ENCODE data around the gene CYB561. TPM values are rescaled to one million over a fixed set of nuclear protein-coding genes. Genes with fewer than 3 reads are reported as not detected.

CYB561 gene
- total and polyA plus RNA-seq, 10 of the 15 experiments (the other 5 are each of a cell fraction or from before 2014, with no cell fraction given): 0.52 to 6.9 (median 2.5) TPM

DNA sequence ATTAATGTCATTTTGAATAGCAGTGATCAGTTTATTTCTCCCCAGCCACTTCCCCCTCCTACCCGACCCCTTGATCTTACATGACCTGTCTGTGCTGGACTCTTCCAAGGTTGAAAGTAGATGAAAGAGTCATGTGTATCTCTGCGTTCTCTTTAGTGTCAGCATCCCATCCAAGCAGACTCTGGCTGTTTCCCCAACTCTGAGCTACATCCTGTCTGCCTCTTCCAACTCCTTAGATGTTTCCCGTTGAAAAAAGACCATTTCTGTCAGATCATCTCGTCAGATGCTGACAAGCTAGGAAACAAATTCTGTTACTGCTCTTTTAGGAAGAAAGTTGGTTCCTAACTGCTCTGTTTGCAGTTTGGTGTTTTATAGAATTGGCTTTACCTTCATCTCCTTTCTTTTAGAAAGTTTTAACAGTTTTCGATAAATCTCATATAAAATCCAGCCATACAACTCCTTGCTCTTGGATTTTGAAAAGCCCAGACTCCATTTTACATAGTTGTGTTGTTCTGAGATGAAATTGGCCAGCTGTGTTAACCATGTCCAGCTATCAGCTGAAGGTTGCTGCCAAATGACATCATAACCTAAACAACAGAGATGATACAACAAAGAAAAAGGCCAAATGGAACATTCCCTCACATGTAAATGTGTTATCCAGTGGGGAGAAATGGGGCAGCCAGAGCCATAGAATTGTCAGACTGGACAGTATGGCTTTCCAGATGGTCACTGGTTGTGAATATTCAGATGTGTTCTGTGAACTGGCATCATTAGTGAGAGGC is 43.5 kb downstream of the CYB561 start:
- intact Hi-C loops (cut with micrococcal nuclease; ENCODE audit: unreplicated experiment) (no loop called here), in situ Hi-C loops (cut with MboI) (loop anchor here (10.0 kb wide), 1 partner anchor 708 kb away; no protein-coding TSS in a partner anchor)
- no peak overlapping the region for H2AFZ ChIP-seq (ENCODE audit: control insufficient read depth, low read depth, low read length)
- BruUV-seq (replicated peaks): no TSS peak
- no peaks in the 10 kb centered on the region for H3K4me1 ChIP-seq (ENCODE audit: control insufficient read depth, insufficient read depth, low read length)
- SMC1A ChIA-PET (ENCODE audit: uncharacterized antibody, unreplicated experiment): no interaction called here
- H3K79me2 ChIP-seq (ENCODE audit: control insufficient read depth, insufficient read depth, low read length): no peaks in the 10 kb centered on the region
- RAD21 ChIA-PET (ENCODE audit: unreplicated experiment): no interaction called here
- no peak overlapping the region for H3K9ac ChIP-seq (ENCODE audit: control insufficient read depth, insufficient read depth, low read length)
- no peak overlapping the region for H3K4me2 ChIP-seq (ENCODE audit: control insufficient read depth, insufficient read depth)
- H3K9me3 ChIP-seq (replicated peaks; ENCODE audit: control insufficient read depth, insufficient read depth, low read length): no peaks in the 10 kb centered on the region
- WGBS (ENCODE audit: insufficient coverage, insufficient replicate concordance, low lambda C conversion rate, missing lambda C conversion rate): 16% methylated on average over 5 of the region's 5 CpGs
- ATAC-seq (no peak), DNase-seq (ENCODE audit: low read depth, low spot score) (no peak), FAIRE-seq (no peak)
- no peaks in the 10 kb centered on the region for H3K36me3 ChIP-seq (ENCODE audit: control insufficient read depth in 2 of 2, insufficient read depth in 2 of 2, low read length in 1 of 2)
- H3K27ac ChIP-seq (ENCODE audit: control insufficient read depth, insufficient read depth): no peak overlapping the region
- peaks cover 0 to 6% of the 10 kb centered on the region in 2 experiments; a peak in 2 of 4 replicates for H3K27me3 ChIP-seq (replicated peaks in 1 of 2; ENCODE audit: control insufficient read depth in 2 of 2, insufficient read depth in 2 of 2, low read length in 1 of 2)
- POLR2A ChIA-PET: no interaction called here
- H4K20me1 ChIP-seq (ENCODE audit: control insufficient read depth, insufficient read depth): no peaks in the 10 kb centered on the region
- H3K4me3 ChIP-seq: no peak overlapping the region
- no peak for TF ChIP-seq CHD1 (IDR thresholded peaks at IDR 0.05; ENCODE audit: low read depth, low read length)
- no peak for TF ChIP-seq HDGF (IDR thresholded peaks at IDR 0.05)
- no peak for TF ChIP-seq SREBF2 (IDR thresholded peaks at IDR 0.05; ENCODE audit: low read length)
- no peak for TF ChIP-seq RAD51 (IDR thresholded peaks at IDR 0.05)
- TF ChIP-seq, protein P1, sequence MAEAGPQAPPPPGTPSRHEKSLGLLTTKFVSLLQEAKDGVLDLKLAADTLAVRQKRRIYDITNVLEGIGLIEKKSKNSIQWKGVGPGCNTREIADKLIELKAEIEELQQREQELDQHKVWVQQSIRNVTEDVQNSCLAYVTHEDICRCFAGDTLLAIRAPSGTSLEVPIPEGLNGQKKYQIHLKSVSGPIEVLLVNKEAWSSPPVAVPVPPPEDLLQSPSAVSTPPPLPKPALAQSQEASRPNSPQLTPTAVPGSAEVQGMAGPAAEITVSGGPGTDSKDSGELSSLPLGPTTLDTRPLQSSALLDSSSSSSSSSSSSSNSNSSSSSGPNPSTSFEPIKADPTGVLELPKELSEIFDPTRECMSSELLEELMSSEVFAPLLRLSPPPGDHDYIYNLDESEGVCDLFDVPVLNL (IDR thresholded peaks at IDR 0.05; ENCODE audit: low read depth, low read length): no peak
- CTCF ChIA-PET: interaction anchor here (0.8 to 2.0 kb wide), 2 partner anchors 10 to 328 kb away, joined by 3 to 6 read pairs; no protein-coding TSS in a partner anchor

DNA sequence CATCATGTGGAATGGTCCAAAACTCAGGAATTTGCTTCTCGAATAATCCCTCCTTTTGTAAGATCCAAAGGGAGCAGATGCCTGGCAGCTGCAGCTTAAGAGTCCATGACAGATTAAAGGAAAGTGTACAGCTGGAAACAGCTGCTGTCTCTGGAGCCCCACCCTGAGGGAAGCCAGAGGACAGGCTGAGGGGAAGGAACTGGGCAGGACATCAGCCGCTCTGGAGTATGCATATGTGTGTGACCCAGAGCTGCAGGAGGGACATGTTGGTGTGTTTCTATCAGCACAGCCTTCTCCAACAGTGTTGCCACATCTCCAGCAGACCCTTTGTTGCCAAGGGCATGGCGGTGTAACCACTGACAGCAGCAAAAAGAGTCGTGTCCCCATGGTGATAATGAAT is 46.2 kb downstream of the CYB561 start:
- ChIA-PET SMC1A (ENCODE audit: uncharacterized antibody, unreplicated experiment) (no interaction called here), CTCF (no interaction called here)
- in situ Hi-C loops (cut with MboI): loop anchor here (10.0 kb wide), 1 partner anchor 705 kb away; no protein-coding TSS in a partner anchor

More for the DNA sequence above, 46.2 kb downstream of the CYB561 start:
- H2AFZ ChIP-seq (ENCODE audit: control insufficient read depth, low read depth, low read length): no peak overlapping the region
- H3K4me3 ChIP-seq: no peak overlapping the region
- H3K9me3 ChIP-seq (replicated peaks; ENCODE audit: control insufficient read depth, insufficient read depth, low read length): no peaks in the 10 kb centered on the region
- no TSS peak for BruUV-seq (replicated peaks)
- DNase-seq (ENCODE audit: low read depth, low spot score) (no peak), FAIRE-seq (no peak), ATAC-seq (no peak)
- TF ChIP-seq CEBPB (IDR thresholded peaks at IDR 0.05; ENCODE audit: borderline replicate concordance in 1 of 2, low read depth in 2 of 2, low read length in 2 of 2) (no peak), ZBED1 (IDR thresholded peaks at IDR 0.05; ENCODE audit: borderline replicate concordance) (no peak), EP300 (IDR thresholded peaks at IDR 0.05; ENCODE audit: borderline replicate concordance in 1 of 2, control insufficient read depth in 1 of 2, low read depth in 2 of 2, low read length in 2 of 2) (no peak), TCF7 (IDR thresholded peaks at IDR 0.05; ENCODE audit: borderline replicate concordance) (no peak)
- TF ChIP-seq, protein P2, sequence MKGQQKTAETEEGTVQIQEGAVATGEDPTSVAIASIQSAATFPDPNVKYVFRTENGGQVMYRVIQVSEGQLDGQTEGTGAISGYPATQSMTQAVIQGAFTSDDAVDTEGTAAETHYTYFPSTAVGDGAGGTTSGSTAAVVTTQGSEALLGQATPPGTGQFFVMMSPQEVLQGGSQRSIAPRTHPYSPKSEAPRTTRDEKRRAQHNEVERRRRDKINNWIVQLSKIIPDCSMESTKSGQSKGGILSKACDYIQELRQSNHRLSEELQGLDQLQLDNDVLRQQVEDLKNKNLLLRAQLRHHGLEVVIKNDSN (IDR thresholded peaks at IDR 0.05; ENCODE audit: borderline replicate concordance, extremely low read length, insufficient read depth, low read depth, low read length): no peak
- TF ChIP-seq, protein P3, sequence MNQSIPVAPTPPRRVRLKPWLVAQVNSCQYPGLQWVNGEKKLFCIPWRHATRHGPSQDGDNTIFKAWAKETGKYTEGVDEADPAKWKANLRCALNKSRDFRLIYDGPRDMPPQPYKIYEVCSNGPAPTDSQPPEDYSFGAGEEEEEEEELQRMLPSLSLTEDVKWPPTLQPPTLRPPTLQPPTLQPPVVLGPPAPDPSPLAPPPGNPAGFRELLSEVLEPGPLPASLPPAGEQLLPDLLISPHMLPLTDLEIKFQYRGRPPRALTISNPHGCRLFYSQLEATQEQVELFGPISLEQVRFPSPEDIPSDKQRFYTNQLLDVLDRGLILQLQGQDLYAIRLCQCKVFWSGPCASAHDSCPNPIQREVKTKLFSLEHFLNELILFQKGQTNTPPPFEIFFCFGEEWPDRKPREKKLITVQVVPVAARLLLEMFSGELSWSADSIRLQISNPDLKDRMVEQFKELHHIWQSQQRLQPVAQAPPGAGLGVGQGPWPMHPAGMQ (IDR thresholded peaks at IDR 0.05; ENCODE audit: borderline replicate concordance): no peak
- peaks cover 0 to 4% of the 10 kb centered on the region in 2 experiments; a peak in 2 of 4 replicates for H3K27me3 ChIP-seq (replicated peaks in 1 of 2; ENCODE audit: control insufficient read depth in 2 of 2, insufficient read depth in 2 of 2, low read length in 1 of 2)
- H3K4me1 ChIP-seq (ENCODE audit: control insufficient read depth, insufficient read depth, low read length): no peaks in the 10 kb centered on the region
- 53% methylated on average over 4 of the region's 4 CpGs for WGBS (ENCODE audit: insufficient coverage, insufficient replicate concordance, low lambda C conversion rate, missing lambda C conversion rate)
- H3K9ac ChIP-seq (ENCODE audit: control insufficient read depth, insufficient read depth, low read length): no peak overlapping the region
- H3K79me2 ChIP-seq (ENCODE audit: control insufficient read depth, insufficient read depth, low read length): no peaks in the 10 kb centered on the region
- no peak overlapping the region for H3K4me2 ChIP-seq (ENCODE audit: control insufficient read depth, insufficient read depth)
- POLR2A ChIA-PET: no interaction called here
- no peaks in the 10 kb centered on the region for H4K20me1 ChIP-seq (ENCODE audit: control insufficient read depth, insufficient read depth)
- H3K27ac ChIP-seq (ENCODE audit: control insufficient read depth, insufficient read depth): no peak overlapping the region
- intact Hi-C loops (cut with micrococcal nuclease; ENCODE audit: unreplicated experiment): no loop called here
- no peaks in the 10 kb centered on the region for H3K36me3 ChIP-seq (ENCODE audit: control insufficient read depth in 2 of 2, insufficient read depth in 2 of 2, low read length in 1 of 2)
- RAD21 ChIA-PET (ENCODE audit: unreplicated experiment): no interaction called here

All from GM12878 (cell line).